ENCODE data around the gene ISG20. TPM values are rescaled to one million over a fixed set of nuclear protein-coding genes. Genes with fewer than 3 reads are reported as not detected.
"Not testable (repeated sequence)": the region's sequence is repeated elsewhere in the genome, so short reads cannot be mapped to it uniquely, and the experiment has no call there.

The ISG20 gene
- total RNA-seq, 2 donors from 2014 or later, result 53.9 to 118 TPM

DNA sequence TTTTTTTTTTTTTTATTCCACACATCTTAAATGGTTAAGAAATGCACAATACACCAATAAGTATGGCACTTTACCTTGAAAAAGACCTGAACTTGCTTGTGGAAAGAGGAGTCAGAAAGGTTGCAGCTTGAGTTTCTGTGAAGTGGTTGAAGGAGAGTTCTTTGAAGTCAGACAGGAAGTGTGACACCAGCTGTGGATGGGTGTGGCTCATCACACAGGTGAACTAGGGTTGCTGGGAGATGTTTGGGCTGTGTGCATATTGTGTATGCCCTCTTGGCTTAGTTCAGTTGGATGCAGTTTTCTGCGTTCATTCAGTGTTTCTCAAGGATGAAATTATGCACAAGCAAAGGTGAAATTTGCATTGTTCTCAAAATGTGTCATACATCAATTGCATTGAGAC, 11.4 kb upstream of the ISG20 start:
- peak overlapping the region; percentile 2 to 85 for H3K27ac Mint-ChIP-seq
- peak; percentile 39 to 61 for ATAC-seq
- H3K9me3 Mint-ChIP-seq, result no peaks in the 10 kb centered on the region
- peaks cover 40 to 67% of the 10 kb centered on the region in 2 donors for H3K36me3 Mint-ChIP-seq
- DNase-seq (ENCODE audit: low spot score in 2 of 2), result peak in 1 of 2 donors; percentile 51

DNA sequence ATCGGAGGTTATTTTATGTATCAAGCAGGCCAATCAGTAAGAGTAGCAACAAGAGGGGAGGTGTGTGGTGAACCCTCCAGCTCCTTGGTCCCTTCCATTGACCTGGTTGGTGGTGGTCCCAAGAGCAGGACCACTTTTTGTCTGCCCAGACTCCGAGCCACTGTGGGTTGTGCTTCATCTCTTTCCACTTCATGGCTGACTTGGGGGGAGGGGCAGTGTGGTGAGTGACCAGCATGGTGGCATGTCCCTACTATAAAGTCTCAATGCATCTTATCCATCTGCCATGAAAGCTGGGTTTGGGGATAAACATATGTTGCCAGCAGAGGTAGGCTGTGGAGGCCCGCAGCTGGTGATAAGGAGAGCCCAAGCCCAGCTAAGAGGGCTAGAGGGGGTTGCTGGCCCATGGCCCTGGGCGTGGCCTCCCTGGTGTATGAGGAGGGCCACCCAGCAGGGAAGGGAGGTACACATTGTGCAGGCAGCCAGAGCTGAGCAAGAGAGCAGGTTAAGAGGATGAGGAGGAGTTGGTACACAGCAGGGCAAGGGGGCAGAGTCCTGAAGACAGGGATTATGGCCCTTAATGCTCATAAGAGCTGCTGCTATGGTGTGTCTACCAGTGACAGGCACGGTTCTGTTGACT, 10.7 kb upstream of the ISG20 start:
- ATAC-seq (no peak), DNase-seq (ENCODE audit: low spot score in 2 of 2) (peak in 1 of 2 donors; percentile 26)
- Mint-ChIP-seq H3K36me3 (peaks cover 43 to 62% of the 10 kb centered on the region in 2 donors), H3K27ac (peak overlapping the region; percentile 55 to 85), H3K9me3 (no peaks in the 10 kb centered on the region)

DNA sequence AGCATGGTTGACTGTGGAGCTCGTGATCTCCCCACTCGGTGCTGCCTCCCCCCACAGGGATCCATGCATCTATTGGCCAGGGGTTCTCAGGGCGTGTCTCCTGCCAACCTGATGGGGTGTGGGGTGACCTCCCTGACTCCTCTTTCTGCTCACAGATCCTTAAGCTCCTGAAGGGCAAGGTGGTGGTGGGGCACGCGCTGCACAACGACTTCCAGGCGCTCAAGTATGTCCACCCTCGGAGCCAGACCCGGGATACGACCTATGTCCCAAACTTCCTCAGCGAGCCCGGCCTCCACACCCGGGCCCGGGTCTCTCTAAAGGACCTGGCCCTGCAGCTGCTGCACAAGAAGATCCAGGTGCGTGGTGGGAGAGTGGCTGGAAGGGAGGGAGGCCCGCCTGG, 9.7 kb upstream of the ISG20 start:
- H3K27ac Mint-ChIP-seq, result peak overlapping the region in 1 of 2 donors; percentile 86
- ATAC-seq (no peak), DNase-seq (ENCODE audit: low spot score in 2 of 2) (no peak)
- no peaks in the 10 kb centered on the region for H3K9me3 Mint-ChIP-seq
- H3K36me3 Mint-ChIP-seq, result peaks cover 48 to 53% of the 10 kb centered on the region in 2 donors

DNA sequence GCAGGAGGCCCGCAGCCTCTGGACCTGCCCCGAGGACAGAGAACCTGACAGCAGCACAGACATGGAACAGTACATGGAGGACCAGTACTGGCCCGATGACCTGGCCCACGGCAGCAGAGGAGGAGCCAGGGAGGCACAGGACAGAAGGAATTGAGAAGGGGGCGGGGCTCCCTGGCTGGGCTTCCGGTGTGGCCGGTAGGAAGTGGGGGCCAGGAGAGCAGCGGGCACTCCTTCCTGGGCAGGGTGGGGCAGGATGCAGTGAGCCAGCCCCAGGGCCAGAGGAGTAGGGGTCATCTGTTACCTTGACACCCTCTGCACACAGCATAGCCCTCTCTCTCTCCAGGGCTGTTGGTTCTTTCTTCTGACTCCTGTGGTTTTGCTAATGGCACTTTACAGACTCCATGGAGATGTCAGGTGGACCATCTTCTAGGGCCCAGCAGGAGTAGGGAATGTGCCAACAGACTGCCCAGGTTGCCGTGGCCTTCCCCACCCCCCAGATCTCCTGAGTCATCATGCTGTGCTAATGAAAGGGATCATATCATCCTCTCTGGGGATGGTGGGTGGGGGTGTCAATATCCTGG, 8.6 kb upstream of the ISG20 start:
- peaks cover 42 to 48% of the 10 kb centered on the region in 2 donors for H3K36me3 Mint-ChIP-seq
- no peaks in the 10 kb centered on the region for H3K9me3 Mint-ChIP-seq
- H3K27ac Mint-ChIP-seq, result peak overlapping the region; percentile 86 to 96
- DNase-seq (ENCODE audit: low spot score in 2 of 2) (no peak), ATAC-seq (peak in 1 of 2 donors; percentile 9)

DNA sequence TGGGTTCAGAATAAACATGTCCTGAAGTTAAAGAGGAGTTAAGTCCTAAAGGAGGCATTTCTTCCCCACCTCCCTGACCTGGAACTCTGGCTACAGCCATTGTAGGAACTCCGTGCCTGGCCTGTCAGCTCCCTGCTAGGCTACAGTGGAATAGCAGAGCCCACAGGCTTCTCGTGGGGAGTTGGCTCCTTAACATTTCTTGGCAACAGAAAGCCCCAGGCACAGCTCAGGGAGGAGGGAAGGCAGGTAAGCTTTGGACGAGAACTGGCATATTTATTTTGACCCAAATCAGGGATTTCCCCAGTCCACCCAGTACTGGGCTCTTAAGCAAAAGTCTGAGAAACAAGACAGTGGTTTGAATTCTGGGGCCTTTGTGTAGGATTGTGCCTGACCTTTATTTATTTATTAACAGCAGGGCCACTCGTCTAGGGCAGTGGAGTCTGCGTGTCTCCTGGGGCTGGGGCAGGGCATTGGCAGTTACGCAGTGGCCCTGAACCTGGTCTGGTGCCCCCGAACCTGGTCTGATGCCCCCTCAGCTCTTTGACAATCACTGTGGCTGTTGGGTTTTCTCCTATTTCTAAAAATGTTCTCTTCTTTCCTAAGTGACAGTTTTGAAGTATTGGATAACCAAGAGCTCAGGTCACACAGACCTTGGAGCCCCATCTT, 7.9 kb upstream of the ISG20 start:
- DNase-seq (ENCODE audit: low spot score in 2 of 2) (no peak), ATAC-seq (no peak)
- Mint-ChIP-seq H3K27ac (peak overlapping the region; percentile 81 to 86), H3K36me3 (peaks cover 41 to 49% of the 10 kb centered on the region in 2 donors), H3K9me3 (no peaks in the 10 kb centered on the region)

DNA sequence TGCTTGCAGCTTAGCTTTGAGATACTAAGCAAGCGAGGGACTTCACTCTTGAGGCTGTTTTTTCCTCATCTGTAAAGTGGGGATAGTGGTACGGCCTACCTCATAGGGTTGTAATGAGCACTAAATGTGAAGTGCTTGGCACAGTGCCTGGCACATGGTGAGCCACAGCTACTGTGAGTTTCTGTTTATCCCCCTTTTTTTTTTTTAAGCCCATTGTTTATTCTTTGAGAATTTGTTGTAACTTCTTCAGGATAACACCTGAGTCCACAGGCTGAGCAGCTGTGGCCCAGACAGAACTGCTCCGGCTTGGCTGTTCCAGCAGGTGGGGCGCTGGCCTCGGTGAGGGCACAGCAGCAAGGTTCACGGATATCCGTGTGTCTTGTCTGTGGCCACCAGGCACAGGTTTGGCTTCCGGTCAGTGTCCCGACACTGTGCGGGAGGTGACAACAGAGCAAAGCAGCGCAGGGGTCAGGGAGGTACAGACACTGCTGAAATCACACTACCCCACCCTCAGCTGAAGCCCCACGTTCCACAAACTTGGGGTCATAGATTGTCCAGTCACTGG, 7.3 kb upstream of the ISG20 start:
- DNase-seq (ENCODE audit: low spot score in 2 of 2), result no peak
- Mint-ChIP-seq H3K9me3 (no peaks in the 10 kb centered on the region), H3K36me3 (peaks cover 48 to 55% of the 10 kb centered on the region in 2 donors), H3K27ac (peak overlapping the region; percentile 58 to 83)
- no peak for ATAC-seq

DNA sequence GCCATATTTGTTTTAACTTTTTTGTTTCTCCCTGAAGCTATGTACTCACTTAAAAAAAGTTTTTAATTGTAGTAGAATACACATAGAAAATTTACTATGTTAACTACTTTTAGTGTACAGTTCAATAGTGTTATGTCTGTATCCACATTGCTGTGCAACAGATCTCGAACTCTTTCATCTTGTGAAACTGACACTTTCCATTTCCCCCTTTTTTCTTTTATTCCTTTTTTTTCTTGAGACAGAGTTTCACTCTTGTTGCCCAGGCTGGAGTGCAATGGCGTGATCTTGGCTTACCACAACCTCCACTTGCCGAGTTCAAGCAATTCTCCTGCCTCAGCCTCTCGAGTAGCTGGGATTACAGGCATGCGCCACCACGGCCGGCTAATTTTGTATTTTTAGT, 6.0 kb upstream of the ISG20 start:
- peak in 1 of 2 donors; percentile 16 for ATAC-seq
- Mint-ChIP-seq H3K27ac (peak overlapping the region; percentile 83 to 88), H3K36me3 (peaks cover 41 to 54% of the 10 kb centered on the region in 2 donors)
- not testable (repeated sequence) for DNase-seq (ENCODE audit: low spot score in 2 of 2); H3K9me3 Mint-ChIP-seq

DNA sequence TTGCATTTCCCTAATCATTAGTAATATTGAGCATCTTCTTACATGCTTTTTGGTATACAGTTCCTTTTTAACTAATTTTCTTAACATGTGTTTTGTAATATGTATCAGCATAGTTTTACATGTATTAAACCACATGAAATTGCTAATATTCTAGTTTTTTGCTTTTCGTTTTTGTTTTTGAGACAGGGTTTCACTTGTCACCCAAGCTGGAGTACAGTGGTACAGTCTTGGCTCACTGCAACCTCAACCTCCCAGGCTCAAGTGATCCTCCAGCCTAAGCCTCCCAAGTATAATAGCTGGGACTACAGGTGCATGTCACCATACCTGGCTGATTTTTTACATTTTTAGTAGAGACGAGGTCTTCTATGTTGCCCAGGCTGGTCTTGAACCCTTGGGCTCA, 4.4 kb upstream of the ISG20 start:
- DNase-seq (ENCODE audit: low spot score in 2 of 2) (no peak), ATAC-seq (no peak)
- Mint-ChIP-seq H3K9me3 (no peaks in the 10 kb centered on the region), H3K36me3 (peaks cover 24 to 56% of the 10 kb centered on the region in 2 donors), H3K27ac (peak overlapping the region; percentile 32 to 84)

DNA sequence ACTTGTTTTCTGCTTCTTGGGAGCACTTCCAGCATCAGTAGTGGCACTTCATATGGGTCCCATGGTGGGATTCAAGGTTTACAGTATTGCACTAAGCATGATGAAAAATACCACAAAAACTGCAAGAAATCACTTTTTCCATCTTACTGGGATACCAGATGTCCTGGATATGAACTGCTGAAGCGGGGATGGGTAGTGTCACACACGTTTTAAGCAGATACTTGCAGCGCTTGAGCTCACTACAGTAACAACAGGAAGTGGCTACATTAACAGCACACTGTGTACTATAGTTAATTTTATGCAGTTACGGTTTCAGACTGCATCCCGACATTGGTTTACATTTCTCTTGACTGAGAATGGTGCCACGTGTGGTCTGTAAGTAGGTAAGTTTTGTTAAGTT, 3.5 kb upstream of the ISG20 start:
- H3K27ac Mint-ChIP-seq, result peak overlapping the region; percentile 93 to 99
- H3K9me3 Mint-ChIP-seq, result peaks cover 0 to 1% of the 10 kb centered on the region in 2 donors
- ATAC-seq (peak in 1 of 2 donors; percentile 26), DNase-seq (ENCODE audit: low spot score in 2 of 2) (no peak)
- peaks cover 20 to 56% of the 10 kb centered on the region in 2 donors for H3K36me3 Mint-ChIP-seq

DNA sequence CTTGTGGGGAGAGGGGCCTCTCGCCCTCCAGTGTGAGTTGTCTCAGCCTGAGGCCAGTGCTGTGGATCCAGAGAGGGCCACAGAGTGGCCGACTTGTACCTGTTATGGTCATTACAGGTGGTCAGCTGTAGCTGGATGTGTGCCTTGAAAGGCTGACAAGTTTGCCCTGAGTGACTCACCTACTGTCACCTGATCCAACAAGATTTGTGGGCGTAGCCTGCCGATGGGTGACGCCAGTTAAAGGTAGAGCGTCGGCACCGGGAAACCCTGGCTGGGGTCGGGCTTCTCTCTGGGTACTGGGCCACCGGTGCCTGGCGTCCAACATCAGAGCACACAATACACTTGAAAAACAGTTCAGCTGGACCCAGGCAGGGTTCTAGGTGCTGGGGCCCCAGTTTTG, 2.8 kb upstream of the ISG20 start:
- DNase-seq (ENCODE audit: low spot score in 2 of 2) (peak in 1 of 2 donors; percentile 51), ATAC-seq (peak; percentile 13 to 18)
- Mint-ChIP-seq H3K9me3 (peaks cover 0 to 3% of the 10 kb centered on the region in 2 donors), H3K27ac (peak overlapping the region; percentile 93 to 99), H3K36me3 (peaks cover 22 to 54% of the 10 kb centered on the region in 2 donors)

DNA sequence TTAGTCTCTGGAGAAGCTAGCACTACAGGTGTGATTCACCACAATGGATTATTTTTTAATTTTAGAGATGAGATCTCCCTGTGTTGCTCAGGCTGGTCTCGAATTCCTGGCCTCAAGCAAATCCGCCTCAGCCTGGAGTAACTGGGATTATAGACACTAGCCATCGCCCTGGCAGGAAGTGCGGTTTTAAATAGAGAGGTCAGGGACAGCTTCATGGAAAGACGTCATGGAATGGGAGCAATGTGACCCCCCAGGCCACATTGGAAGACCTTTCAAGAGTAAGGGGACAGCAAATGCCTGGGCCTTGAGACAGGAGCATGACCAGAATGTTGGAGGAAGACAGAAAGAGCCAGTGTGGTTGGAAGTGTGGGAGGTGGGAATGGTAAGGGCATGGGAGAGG, 2.2 kb upstream of the ISG20 start:
- Mint-ChIP-seq H3K9me3 (peaks cover 0 to 3% of the 10 kb centered on the region in 2 donors), H3K36me3 (peaks cover 17 to 50% of the 10 kb centered on the region in 2 donors), H3K27ac (peak overlapping the region; percentile 93 to 99)
- DNase-seq (ENCODE audit: low spot score in 2 of 2), result no peak
- ATAC-seq, result no peak

DNA sequence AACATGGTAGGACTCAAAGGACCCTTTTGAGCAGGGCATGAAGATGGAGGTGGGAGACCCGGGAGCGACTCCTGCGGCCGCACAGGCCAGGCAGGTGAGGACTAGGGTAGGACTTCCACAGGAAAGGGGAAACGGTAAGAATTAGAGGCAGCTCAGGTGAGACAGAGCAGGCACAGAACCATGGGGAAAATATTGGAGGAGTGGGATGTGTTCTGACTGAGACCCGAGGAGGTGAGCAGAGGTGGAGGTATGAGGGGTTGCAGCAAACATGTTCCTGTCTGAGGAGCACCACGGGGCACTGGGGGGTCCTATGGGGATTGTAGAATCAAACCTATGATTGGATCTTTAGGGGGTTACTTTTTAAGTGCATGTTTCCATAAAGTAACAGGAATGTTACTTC, 1.4 kb upstream of the ISG20 start:
- ATAC-seq (no peak), DNase-seq (ENCODE audit: low spot score in 2 of 2) (no peak)
- Mint-ChIP-seq H3K27ac (peak overlapping the region; percentile 93 to 99), H3K9me3 (peaks cover 0 to 3% of the 10 kb centered on the region in 2 donors), H3K36me3 (peaks cover 14 to 50% of the 10 kb centered on the region in 2 donors)

DNA sequence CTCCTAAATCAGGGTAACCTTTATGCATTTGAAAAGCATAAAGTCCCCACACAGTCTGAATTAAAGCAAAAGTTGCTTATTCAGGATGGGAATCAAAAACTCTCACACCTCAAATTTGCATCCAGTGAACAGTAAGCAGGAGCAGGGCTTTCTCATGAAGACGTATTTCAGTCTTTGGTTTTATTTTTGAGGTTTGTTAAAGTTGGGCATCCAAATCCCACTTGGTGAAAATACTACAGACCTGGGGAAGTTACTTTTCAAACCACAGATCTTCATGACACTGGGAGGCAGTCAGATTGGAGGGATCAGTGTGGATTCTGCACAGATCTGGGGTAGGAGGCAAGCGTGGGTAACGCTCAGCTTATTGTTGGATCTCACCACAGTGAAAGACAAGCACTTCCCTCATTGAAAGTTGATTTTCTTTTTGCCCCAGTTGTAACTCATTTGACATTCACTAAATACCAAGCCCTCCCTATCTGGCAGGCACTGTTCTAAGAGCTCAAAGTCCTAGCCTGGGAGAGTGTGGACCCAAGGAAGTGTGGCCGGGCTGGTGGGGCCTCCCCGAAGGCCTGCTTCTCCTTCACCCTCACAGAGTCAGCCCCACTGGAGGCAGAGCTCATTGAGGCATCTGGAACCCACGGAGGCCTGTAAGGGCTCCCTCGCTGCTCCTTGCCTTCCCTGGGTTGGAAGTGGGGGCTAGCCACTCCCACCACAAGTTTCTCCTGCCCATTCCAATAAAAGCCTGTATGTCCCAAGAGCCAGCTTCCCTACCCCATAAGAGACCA, 783 bp upstream of the ISG20 start:
- ATAC-seq (peak in 1 of 2 donors; percentile 1), DNase-seq (ENCODE audit: low spot score in 2 of 2) (no peak)
- H3K9me3 Mint-ChIP-seq, result peaks cover 0 to 3% of the 10 kb centered on the region in 2 donors
- H3K27ac Mint-ChIP-seq, result peak overlapping the region; percentile 93 to 99
- H3K36me3 Mint-ChIP-seq, result peaks cover 14 to 46% of the 10 kb centered on the region in 2 donors

DNA sequence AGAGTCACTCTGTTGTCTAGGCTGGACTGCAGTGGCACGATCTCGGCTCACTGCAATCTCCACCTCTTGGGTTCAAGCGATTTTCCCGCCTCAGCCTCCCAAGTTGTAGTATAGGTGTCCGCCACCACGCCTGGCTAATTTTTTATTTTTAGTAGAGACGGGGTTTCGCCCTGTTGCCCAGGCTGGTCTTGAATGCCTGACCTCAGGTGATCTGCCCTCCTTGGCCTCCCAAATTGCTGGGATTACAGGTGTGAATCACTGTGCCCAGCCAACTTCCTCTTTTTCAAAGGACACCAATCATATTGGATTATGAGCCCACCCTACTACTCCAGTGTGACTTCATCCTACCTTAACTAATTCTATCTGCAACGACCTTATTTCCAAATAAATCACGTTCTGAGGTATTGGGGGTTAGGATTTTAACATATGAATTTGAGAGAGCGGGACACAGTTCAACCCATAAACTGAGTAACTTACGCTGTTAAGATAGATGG, 3.2 kb downstream of the ISG20 start:
- Mint-ChIP-seq H3K27ac (peak overlapping the region; percentile 61 to 90), H3K9me3 (peaks cover 0 to 3% of the 10 kb centered on the region in 2 donors), H3K36me3 (peaks cover 9 to 35% of the 10 kb centered on the region in 2 donors)
- DNase-seq (ENCODE audit: low spot score in 2 of 2), result no peak
- ATAC-seq, result no peak

DNA sequence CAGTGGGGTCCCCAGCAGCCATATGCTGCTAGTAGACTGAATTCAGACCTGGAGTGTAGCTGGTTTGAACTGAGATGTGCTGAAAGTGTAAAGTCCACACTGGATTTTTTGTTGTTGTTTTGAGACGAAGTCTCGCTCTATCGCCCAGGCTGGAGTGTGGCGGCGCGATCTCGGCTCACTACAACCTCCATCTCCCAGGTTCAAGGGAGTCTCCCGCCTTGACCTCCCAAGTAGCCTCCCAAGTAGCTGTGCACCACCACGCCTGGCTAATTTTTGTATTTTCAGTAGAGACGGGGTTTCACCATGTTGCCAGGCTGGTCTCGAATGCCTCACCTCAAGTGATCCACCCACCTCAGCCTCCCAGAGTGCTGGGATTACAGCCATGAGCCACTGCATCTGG, 3.7 kb downstream of the ISG20 start:
- DNase-seq (ENCODE audit: low spot score in 2 of 2); ATAC-seq; H3K9me3 Mint-ChIP-seq: not testable (repeated sequence)
- peak overlapping the region in 1 of 2 donors; percentile 61 for H3K27ac Mint-ChIP-seq
- H3K36me3 Mint-ChIP-seq, result peaks cover 9 to 34% of the 10 kb centered on the region in 2 donors

DNA sequence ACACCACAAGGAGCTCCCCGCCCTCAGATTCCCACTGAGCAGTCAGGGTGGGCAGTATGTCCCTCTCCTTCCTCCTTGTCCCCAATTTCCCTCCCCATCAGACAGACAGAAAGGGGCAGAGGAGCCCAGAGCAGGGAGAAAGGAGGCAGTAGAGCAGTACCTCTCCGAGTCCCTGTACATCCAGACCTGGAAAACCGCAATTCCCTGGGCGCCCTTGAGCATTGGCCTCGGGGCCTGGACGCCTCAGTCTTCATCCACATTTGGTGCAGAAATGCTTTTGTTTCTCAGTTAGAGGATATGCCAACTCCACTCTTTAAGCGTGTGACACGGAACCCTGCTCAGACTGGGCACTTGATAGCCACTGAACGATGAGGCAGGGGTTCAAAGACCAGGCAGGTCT, 5.9 kb downstream of the ISG20 start:
- peaks cover 9 to 38% of the 10 kb centered on the region in 2 donors for H3K36me3 Mint-ChIP-seq
- peak in 1 of 2 donors; percentile 37 for DNase-seq (ENCODE audit: low spot score in 2 of 2)
- ATAC-seq, result no peak
- H3K9me3 Mint-ChIP-seq, result peaks cover 0 to 3% of the 10 kb centered on the region in 2 donors
- H3K27ac Mint-ChIP-seq, result peak overlapping the region in 1 of 2 donors; percentile 74

All from activated naive CD4-positive, alpha-beta T cell treated with anti-CD3 and anti-CD28 coated beads, Interleukin-2, amount 50 U/mL, for 72 hours (primary cell).